GM10248 (cell line): ENCODE results near the gene NSMF.

Source experiments
- CTCF ChIA-PET: fragments of 300-600 bp; sonication (Branson Sonifier 250); formaldehyde crosslinking; extraction: SDS; loops from one replicate; lab custom pipeline; 2021; ENCODE audit warnings: antibody characterized with exemption; lab: Yijun Ruan, JAX
- POLR2A ChIA-PET: fragments of 350-650 bp; sonication (Branson Sonifier 250); formaldehyde crosslinking; extraction: SDS; loops from one replicate; lab custom pipeline; 2020; ENCODE audit warnings: antibody characterized with exemption; lab: Yijun Ruan, JAX
- DNase-seq: peaks from one replicate; pipeline ENCODE4 v3.0.0; 2012; ENCODE audit errors: extremely low spot score
- TF ChIP-seq, protein P1 (sequence below): IDR thresholded peaks from 2 replicates; pipeline ENCODE4 v1.5.1; 2012; ENCODE audit warnings: mild to moderate bottlenecking, low read depth; ENCODE audit errors: extremely low read depth, missing control alignments, control extremely low read depth

Gene NSMF

DNA sequence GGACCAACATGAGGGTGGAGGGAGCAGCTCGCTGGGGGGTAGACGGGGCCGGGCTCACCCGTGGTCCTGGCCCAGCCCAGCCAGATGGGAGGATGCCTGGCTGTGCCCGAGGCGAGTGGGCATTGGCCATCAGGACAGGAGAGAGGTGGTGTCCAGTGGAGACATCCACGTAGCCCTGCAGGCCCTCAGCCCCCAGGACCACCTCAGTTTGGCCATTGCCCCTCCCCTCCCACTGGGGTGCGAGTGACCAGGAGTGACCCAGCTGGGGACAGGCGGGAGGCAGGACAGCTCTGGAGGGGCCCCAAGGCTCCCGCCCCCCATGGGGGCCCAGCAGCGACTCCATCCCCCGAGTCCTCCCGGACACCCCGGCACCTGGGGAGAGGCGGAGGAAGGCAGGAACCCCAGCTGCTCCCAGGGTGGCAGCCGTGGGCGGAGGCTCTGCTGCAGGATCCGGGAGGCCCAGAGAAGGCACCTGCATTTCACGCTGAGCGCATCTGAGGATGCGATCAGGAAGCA is 27.7 kb downstream of the NSMF start:
- POLR2A ChIA-PET: no interaction called here
- CTCF ChIA-PET: interaction anchor here (1.8 to 3.5 kb wide), 2 partner anchors 8 to 13 kb away, joined by 6 to 21 read pairs; partner anchors contain the start of genes EXD3 and NOXA1
- TF ChIP-seq, protein P1, sequence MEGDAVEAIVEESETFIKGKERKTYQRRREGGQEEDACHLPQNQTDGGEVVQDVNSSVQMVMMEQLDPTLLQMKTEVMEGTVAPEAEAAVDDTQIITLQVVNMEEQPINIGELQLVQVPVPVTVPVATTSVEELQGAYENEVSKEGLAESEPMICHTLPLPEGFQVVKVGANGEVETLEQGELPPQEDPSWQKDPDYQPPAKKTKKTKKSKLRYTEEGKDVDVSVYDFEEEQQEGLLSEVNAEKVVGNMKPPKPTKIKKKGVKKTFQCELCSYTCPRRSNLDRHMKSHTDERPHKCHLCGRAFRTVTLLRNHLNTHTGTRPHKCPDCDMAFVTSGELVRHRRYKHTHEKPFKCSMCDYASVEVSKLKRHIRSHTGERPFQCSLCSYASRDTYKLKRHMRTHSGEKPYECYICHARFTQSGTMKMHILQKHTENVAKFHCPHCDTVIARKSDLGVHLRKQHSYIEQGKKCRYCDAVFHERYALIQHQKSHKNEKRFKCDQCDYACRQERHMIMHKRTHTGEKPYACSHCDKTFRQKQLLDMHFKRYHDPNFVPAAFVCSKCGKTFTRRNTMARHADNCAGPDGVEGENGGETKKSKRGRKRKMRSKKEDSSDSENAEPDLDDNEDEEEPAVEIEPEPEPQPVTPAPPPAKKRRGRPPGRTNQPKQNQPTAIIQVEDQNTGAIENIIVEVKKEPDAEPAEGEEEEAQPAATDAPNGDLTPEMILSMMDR: no peak
- no peak for DNase-seq

DNA sequence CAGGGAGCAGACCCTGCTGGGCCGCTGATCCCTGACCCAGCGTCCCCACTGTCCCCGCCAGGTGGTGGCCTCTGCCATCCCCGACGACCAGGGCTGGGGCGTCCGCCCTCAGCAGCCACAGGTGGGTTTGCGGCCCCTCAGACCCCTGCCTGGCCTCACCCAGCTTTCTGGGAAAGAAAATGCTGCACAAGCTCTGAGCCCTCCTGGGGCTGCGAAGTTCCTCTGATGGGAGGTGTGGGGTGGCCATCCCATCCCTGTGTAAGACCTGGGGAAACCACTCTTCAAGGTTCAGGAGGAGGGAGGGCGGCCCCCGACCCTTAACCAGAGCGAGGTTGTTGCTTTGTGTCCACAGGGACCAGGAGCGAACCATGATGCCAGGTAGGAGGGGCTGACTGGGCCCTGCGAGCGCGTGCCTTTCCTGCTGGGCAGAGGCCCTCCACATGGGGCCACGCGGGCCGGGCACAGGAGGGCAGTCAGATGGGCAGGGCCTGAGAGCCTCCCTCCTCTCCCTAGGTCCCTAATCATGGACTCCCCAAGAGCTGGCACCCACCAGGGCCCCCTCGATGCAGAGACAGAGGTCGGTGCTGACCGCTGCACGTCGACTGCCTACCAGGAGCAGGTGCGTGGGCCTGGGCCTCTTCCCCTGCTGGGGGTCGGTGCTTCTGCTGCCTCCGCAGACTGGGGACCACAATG is 28.3 kb downstream of the NSMF start:
- ChIA-PET CTCF (interaction anchor here (1.8 kb wide), 1 partner anchor 13 kb away, joined by 6 read pairs; no protein-coding TSS in a partner anchor), POLR2A (no interaction called here)
- TF ChIP-seq, protein P1: no peak
- no peak for DNase-seq

DNA sequence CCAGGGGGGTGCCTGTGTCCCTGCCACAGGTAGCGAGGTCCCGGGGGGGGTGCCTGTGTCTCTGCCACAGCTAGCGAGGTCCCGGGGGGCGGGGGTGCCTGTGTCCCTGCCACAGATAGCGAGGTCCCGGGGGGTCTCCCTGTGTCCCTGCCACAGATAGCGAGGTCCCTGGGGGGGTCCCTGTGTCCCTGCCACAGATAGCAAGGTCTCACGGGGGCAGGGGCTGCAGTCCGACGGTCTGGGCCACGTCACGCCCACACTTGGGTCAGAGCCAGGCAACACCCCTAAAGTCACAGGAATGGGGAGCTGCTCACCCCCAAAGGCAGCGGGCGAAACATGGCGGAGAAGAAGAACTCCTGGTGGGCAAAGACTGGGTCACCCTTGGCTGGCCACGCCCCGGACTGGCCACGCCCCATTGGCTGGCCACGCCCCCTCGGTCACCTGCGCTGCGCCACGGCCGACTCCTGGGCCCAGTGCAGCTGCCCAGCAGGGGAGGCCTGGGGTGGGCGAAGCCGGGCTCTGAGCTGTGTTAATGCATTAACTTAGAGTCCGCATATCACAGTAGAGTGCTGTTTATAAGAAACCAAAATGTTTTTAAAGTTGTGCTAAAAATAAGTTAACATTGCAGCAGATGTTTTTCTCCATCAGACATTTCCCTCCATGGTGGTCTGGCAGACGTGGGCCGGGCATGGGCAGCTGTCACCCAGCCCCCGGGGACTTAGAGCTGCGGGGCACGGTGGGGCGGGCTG is 29.0 kb downstream of the NSMF start:
- TF ChIP-seq, protein P1: no peak
- POLR2A ChIA-PET: no interaction called here
- CTCF ChIA-PET: interaction anchor here (1.8 kb wide), 1 partner anchor 14 kb away, joined by 6 read pairs; no protein-coding TSS in a partner anchor
- DNase-seq: peak; percentile 80

DNA sequence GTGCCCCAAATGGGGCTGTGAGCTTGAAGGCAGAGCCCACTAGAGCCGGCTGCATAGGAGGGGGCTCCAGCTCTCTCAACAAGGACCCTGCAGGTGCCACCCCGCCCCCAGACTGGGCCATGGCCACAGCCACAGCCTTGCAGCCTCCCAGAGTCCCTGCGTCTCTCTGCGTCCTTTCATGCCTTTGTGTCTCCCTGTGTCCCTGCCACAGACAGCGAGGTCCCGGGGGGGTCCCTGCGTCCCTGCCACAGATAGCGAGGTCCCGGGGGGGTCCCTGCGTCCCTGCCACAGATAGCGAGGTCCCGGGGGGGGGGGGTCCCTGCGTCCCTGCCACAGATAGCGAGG is 29.6 kb downstream of the NSMF start:
- CTCF ChIA-PET: interaction anchor here (1.8 kb wide), 1 partner anchor 14 kb away, joined by 6 read pairs; no protein-coding TSS in a partner anchor
- DNase-seq: no peak
- POLR2A ChIA-PET: no interaction called here
- TF ChIP-seq, protein P1: no peak

DNA sequence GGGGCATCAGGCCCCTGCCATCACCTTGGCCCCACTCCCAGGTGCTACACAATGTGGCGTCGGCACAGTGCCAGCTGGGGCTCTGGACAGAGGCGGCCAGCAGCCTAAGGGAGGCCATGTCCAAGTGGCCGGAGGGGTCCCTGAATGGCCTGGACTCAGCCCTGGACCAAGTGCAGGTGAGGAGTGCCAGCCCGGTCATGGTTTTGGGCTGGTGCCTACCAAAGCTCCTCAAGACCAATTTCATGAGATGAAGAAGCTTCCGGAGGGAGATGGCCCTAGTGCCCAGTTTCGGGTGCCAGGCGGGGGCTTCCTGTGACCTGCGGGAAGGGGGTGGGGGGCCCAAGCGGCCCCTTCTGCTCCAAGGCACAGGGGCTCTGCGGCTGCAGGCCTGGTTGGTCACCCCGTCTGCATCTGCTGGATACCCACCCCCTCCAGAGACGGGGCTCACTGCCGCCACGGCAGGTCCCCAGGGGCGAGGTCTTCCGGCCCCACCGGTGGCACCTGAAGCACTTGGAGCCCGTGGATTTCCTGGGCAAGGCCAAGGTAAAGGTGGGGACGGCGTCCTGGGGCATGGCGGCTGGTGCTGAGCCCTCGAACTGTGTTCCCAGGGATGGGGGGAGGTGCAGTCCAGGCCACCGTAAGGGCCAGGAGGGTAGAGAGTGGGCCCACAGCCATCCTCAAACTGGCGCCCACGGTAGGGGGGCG is 30.1 kb downstream of the NSMF start:
- TF ChIP-seq, protein P1: no peak
- DNase-seq: no peak
- CTCF ChIA-PET: interaction anchor here (1.8 kb wide), 1 partner anchor 15 kb away, joined by 6 read pairs; no protein-coding TSS in a partner anchor
- POLR2A ChIA-PET: no interaction called here

DNA sequence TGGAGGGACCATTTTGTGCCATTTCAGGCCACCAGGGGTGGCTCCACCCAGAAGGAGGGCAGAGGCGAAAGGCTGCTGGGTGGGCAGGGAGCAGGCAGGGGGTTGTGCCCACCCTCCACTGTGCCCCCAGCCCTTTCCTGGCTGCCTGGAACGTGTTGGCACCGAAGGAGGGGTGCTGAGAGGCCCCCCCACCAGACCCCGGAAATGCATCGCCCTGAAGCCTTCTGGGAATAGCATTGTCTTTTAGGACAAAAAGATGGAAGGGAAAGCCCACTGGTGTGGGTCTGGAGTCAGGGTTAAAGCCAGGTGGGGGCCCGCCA is 30.9 kb downstream of the NSMF start:
- POLR2A ChIA-PET: no interaction called here
- TF ChIP-seq, protein P1: no peak
- no peak for DNase-seq
- CTCF ChIA-PET: interaction anchor here (1.0 to 1.8 kb wide), 3 partner anchors 15 to 126 kb away, joined by 3 to 6 read pairs (median 4); partner anchors contain the start of gene NRARP
